ENCODE results near the gene LONP2. TPM values are rescaled to one million over a fixed set of nuclear protein-coding genes. Genes with fewer than 3 reads are reported as not detected.

Gene LONP2
- total RNA-seq, 4 donors from 2014 or later = 28.2 to 88.9 (median 64.3) TPM

- Histone ChIP-seq H3K36me3 (no peaks in the 10 kb centered on the region), H3K27ac (no peak overlapping the region), H3K9me3 (peaks cover 0 to 3% of the 10 kb centered on the region in 2 donors), H3K4me1 (no peaks in the 10 kb centered on the region), H3K27me3 (no peaks in the 10 kb centered on the region), H3K4me3 (no peak overlapping the region)
- TF ChIP-seq CTCF (IDR thresholded peaks at IDR 0.05) = no peak
- no peak for TF ChIP-seq POLR2A (IDR thresholded peaks at IDR 0.05)
- intact Hi-C loops (cut with DNase I; ENCODE audit: low total_unique reads) = no loop called here
- no peak for DNase-seq
Observed at GRCh38 chr16:48317614-48318315, 73.7 kb downstream of the LONP2 start.

GRCh38 chr16:48318630-48319029, 74.5 kb downstream of the LONP2 start:
- Histone ChIP-seq H3K36me3 (no peaks in the 10 kb centered on the region), H3K27me3 (no peaks in the 10 kb centered on the region), H3K9me3 (no peaks in the 10 kb centered on the region), H3K4me1 (no peaks in the 10 kb centered on the region), H3K4me3 (no peak overlapping the region), H3K27ac (no peak overlapping the region)
- intact Hi-C loops (cut with DNase I; ENCODE audit: low total_unique reads) = no loop called here
- no peak for TF ChIP-seq POLR2A (IDR thresholded peaks at IDR 0.05)
- TF ChIP-seq CTCF (IDR thresholded peaks at IDR 0.05) = no peak
- DNase-seq = no peak

- Histone ChIP-seq H3K4me3 (no peak overlapping the region), H3K27ac (no peak overlapping the region), H3K4me1 (no peaks in the 10 kb centered on the region), H3K36me3 (no peaks in the 10 kb centered on the region), H3K27me3 (no peaks in the 10 kb centered on the region), H3K9me3 (no peaks in the 10 kb centered on the region)
- TF ChIP-seq POLR2A (IDR thresholded peaks at IDR 0.05) (no peak), CTCF (IDR thresholded peaks at IDR 0.05) (no peak)
- DNase-seq = no peak
- intact Hi-C loops (cut with DNase I; ENCODE audit: low total_unique reads) = no loop called here
Observed at GRCh38 chr16:48321317-48322036, 77.4 kb downstream of the LONP2 start.

- Histone ChIP-seq H3K36me3 (no peaks in the 10 kb centered on the region), H3K4me3 (no peak overlapping the region), H3K9me3 (no peaks in the 10 kb centered on the region), H3K27ac (no peak overlapping the region), H3K4me1 (no peaks in the 10 kb centered on the region), H3K27me3 (no peaks in the 10 kb centered on the region)
- no peak for TF ChIP-seq CTCF (IDR thresholded peaks at IDR 0.05)
- no peak for TF ChIP-seq POLR2A (IDR thresholded peaks at IDR 0.05)
- DNase-seq = no peak
- intact Hi-C loops (cut with DNase I; ENCODE audit: low total_unique reads) = no loop called here
Observed at GRCh38 chr16:48323783-48324775, 80.0 kb downstream of the LONP2 start.
